ENCODE measurements around the gene SORCS2.

DNA sequence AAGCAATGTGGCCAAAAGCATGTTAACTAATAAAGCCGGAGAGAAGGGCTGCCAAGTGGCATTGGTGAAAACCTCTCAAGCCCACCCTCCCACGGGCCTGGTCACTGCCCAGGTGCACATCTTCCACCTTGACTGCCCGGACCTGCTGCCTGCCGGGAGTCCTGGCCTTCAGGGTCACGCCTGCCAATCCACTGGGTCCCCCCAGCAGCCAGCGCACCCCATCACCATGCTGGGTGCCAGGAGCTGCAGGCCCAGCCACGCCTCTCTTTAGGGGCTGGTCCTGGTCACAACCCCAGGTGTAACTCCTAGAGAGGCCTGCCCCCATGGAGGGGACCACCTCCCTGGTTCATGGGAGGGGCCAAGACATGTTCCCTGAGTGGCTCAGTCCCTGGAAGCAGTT, 176.0 kb downstream of the SORCS2 start:
- TF ChIP-seq, protein P1, sequence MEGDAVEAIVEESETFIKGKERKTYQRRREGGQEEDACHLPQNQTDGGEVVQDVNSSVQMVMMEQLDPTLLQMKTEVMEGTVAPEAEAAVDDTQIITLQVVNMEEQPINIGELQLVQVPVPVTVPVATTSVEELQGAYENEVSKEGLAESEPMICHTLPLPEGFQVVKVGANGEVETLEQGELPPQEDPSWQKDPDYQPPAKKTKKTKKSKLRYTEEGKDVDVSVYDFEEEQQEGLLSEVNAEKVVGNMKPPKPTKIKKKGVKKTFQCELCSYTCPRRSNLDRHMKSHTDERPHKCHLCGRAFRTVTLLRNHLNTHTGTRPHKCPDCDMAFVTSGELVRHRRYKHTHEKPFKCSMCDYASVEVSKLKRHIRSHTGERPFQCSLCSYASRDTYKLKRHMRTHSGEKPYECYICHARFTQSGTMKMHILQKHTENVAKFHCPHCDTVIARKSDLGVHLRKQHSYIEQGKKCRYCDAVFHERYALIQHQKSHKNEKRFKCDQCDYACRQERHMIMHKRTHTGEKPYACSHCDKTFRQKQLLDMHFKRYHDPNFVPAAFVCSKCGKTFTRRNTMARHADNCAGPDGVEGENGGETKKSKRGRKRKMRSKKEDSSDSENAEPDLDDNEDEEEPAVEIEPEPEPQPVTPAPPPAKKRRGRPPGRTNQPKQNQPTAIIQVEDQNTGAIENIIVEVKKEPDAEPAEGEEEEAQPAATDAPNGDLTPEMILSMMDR (IDR thresholded peaks at IDR 0.05; ENCODE audit: low read depth, low read length), result no peak
- TF ChIP-seq EZH2phosphoT487 (IDR thresholded peaks at IDR 0.05; ENCODE audit: low read depth), result no peak
